Measurements from ENCODE around the gene KBTBD6.

DNA sequence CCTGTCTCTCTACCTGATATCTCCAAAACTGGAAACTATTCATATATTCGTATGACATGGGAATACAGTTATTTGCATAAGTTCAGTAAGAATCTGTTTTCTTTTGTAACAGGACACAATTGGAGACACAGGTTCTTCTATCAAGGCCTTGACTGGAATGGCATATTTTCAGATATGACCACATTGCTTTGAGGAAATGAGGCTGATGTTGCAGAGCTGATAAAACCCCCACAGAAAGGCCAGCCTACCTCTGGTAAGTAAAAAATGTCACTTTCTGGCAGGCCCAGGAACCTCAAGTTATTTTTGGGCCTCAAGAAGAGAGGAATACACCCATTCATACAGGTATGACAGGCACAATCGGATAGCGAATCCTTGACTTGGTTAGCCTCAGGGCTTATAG lies 29.5 kb upstream of the KBTBD6 start:
- TF ChIP-seq, protein P1, sequence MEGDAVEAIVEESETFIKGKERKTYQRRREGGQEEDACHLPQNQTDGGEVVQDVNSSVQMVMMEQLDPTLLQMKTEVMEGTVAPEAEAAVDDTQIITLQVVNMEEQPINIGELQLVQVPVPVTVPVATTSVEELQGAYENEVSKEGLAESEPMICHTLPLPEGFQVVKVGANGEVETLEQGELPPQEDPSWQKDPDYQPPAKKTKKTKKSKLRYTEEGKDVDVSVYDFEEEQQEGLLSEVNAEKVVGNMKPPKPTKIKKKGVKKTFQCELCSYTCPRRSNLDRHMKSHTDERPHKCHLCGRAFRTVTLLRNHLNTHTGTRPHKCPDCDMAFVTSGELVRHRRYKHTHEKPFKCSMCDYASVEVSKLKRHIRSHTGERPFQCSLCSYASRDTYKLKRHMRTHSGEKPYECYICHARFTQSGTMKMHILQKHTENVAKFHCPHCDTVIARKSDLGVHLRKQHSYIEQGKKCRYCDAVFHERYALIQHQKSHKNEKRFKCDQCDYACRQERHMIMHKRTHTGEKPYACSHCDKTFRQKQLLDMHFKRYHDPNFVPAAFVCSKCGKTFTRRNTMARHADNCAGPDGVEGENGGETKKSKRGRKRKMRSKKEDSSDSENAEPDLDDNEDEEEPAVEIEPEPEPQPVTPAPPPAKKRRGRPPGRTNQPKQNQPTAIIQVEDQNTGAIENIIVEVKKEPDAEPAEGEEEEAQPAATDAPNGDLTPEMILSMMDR (IDR thresholded peaks at IDR 0.05), result no peak
- TF ChIP-seq POLR2A (IDR thresholded peaks at IDR 0.05), result no peak
